B cell (primary cell): Measurements from ENCODE around the gene SLC39A11. TPM values are rescaled to one million over a fixed set of nuclear protein-coding genes. Genes with fewer than 3 reads are reported as not detected.

Experiments used
- ATAC-seq: fragments of 200-7000 bp; cut with Tn5 transposase; one replicate; pipeline ENCODE4 v1.10.0; 2021; ENCODE audit warnings: low read depth, mild to moderate bottlenecking, moderate number of reproducible peaks, moderate library complexity
- CTCF ChIA-PET: fragments of 350-600 bp; sonication (Branson Sonifier 250); formaldehyde crosslinking; loops from one replicate; lab custom pipeline; 2021; ENCODE audit warnings: antibody characterized with exemption, inconsistent platforms; lab: Charles Lee
- POLR2A ChIA-PET: fragments of 350-600 bp; sonication (Branson Sonifier 250); formaldehyde crosslinking; loops from one replicate; lab custom pipeline; 2021; ENCODE audit warnings: antibody characterized with exemption; lab: Charles Lee
- DNase-seq: peaks from one replicate; pipeline ENCODE4 v3.0.0; 2013
- H2AFZ ChIP-seq: 2 replicates; pipeline ENCODE4 v1.6.1; 2012; ENCODE audit warnings: mild to moderate bottlenecking, low read depth, low read length; ENCODE audit not compliant: insufficient read depth, poor library complexity, severe bottlenecking
- H3K27ac ChIP-seq, 2 donors: 1 replicate in 1 of 2; 2 replicates in 1 of 2; pipeline ENCODE4 v1.5.1; 2012 to 2013; ENCODE audit warnings: low read length in 2 of 2, mild to moderate bottlenecking in 2 of 2, moderate library complexity in 1 of 2
- H3K27me3 ChIP-seq, 4 experiments: fragments of 200-600 bp in 1 of 4; sonication (generic) in 1 of 4; replicated peaks in 1 of 4; 1 replicate in 2 of 4; 2 replicates in 2 of 4; pipeline versions ENCODE4 v1.6.1 to v1.7.0; 2013 to 2016; ENCODE audit warnings: low read length in 3 of 4, mild to moderate bottlenecking in 2 of 4, mixed read lengths in 1 of 4, moderate library complexity in 1 of 4; ENCODE audit not compliant: insufficient read depth in 4 of 4, control insufficient read depth in 3 of 4; ENCODE audit errors: control extremely low read depth in 1 of 4
- H3K36me3 ChIP-seq, 2 experiments: replicated peaks in 1 of 2; 1 replicate in 1 of 2; 2 replicates in 1 of 2; pipeline versions ENCODE4 v1.6.1 to v1.7.1; 2013; ENCODE audit warnings: low read length in 1 of 2; ENCODE audit not compliant: insufficient read depth in 2 of 2, control insufficient read depth in 1 of 2; ENCODE audit errors: control extremely low read depth in 1 of 2, extremely low read depth in 1 of 2
- H3K4me1 ChIP-seq, 2 donors: fragments of 200-600 bp in 1 of 2; sonication (generic) in 1 of 2; 1 replicate in 1 of 2; 2 replicates in 1 of 2; pipeline versions ENCODE4 v1.5.1 to v1.6.1; 2013 to 2017; ENCODE audit warnings: low read length in 2 of 2; ENCODE audit not compliant: control insufficient read depth in 2 of 2, insufficient read depth in 2 of 2
- H3K4me2 ChIP-seq: replicated peaks from 2 replicates; pipeline ENCODE3; 2012; ENCODE audit warnings: mild to moderate bottlenecking, low read depth, low read length; ENCODE audit not compliant: poor library complexity, severe bottlenecking
- H3K4me3 ChIP-seq, 5 experiments: fragments of 200-600 bp in 1 of 5; sonication (generic) in 1 of 5; 1 replicate in 3 of 5; 2 replicates in 2 of 5; pipeline versions ENCODE4 v1.5.1 to v1.7.0; 2011 to 2016; ENCODE audit warnings: low read length in 4 of 5, mild to moderate bottlenecking in 4 of 5, low read depth in 2 of 5, control low read depth in 1 of 5, moderate library complexity in 1 of 5; ENCODE audit not compliant: insufficient read depth in 1 of 5; ENCODE audit errors: control extremely low read depth in 1 of 5, extremely low read depth in 1 of 5
- H3K79me2 ChIP-seq: fragments of 200-600 bp; sonication (generic); one replicate; pipeline ENCODE4 v1.6.0; 2016; ENCODE audit warnings: low read length; ENCODE audit not compliant: control insufficient read depth, insufficient read depth
- H3K9ac ChIP-seq: fragments of 200-600 bp; sonication (generic); 2 replicates; pipeline ENCODE4 v1.6.1; 2017; ENCODE audit warnings: mild to moderate bottlenecking, low read length, moderate library complexity
- H3K9me3 ChIP-seq, 3 donors: one replicate each; pipeline versions ENCODE4 v1.6.1 to v1.7.1; 2013; ENCODE audit warnings: low read length in 2 of 3; ENCODE audit not compliant: control insufficient read depth in 2 of 3, insufficient read depth in 1 of 3; ENCODE audit errors: control extremely low read depth in 1 of 3
- H4K20me1 ChIP-seq: 2 replicates; pipeline ENCODE4 v1.6.0; 2012; ENCODE audit warnings: mild to moderate bottlenecking, low read length; ENCODE audit not compliant: insufficient read depth, control insufficient read depth, poor library complexity, severe bottlenecking
- H3K27ac Mint-ChIP-seq: one replicate; pipeline ENCODE4 v1.8.0; 2021; ENCODE audit warnings: mixed read lengths
- H3K27me3 Mint-ChIP-seq: one replicate; pipeline ENCODE4 v1.8.0; 2021; ENCODE audit warnings: mixed read lengths
- H3K4me1 Mint-ChIP-seq: one replicate; pipeline ENCODE4 v1.8.0; 2021; ENCODE audit warnings: mixed read lengths
- H3K4me3 Mint-ChIP-seq: one replicate; pipeline ENCODE4 v1.8.0; 2021; ENCODE audit warnings: mixed read lengths
- H3K9me3 Mint-ChIP-seq: one replicate; pipeline ENCODE4 v1.8.0; 2022; ENCODE audit warnings: mixed read lengths; ENCODE audit not compliant: insufficient read depth
- EZH2 ChIP-seq: IDR thresholded peaks from 2 replicates; pipeline ENCODE4 v1.6.1; 2012; ENCODE audit warnings: borderline replicate concordance, low read depth, mild to moderate bottlenecking, moderate library complexity, low read length; ENCODE audit not compliant: insufficient read depth, poor library complexity, severe bottlenecking
- WGBS: methylation state at CpG from one replicate; pipeline ENCODE4 v1.1.5; 2013; ENCODE audit warnings: missing lambda C conversion rate; ENCODE audit not compliant: insufficient coverage; 5-methylcytosine and 5-hydroxymethylcytosine counted together
- intact Hi-C: fragments of 100-400 bp; cut with micrococcal nuclease; formaldehyde crosslinking; loops from one replicate; pipeline ENCODE4 v1.10.0; 2022
- polyA plus RNA-seq: library from polyadenylated mRNA; depleted of rRNA; stranded (reverse); fragments of >200 nt; gene quantifications from 2 replicates; pipeline ENCODE4 v1.2.3, GENCODE V29; 2012
- total RNA-seq, 2 donors: library from RNA; stranded (reverse); fragments of 120-200 nt in 1 of 2; gene quantifications; 1 replicate in 1 of 2; 2 replicates in 1 of 2; pipeline versions ENCODE4 v1.2.3 to v1.2.4, GENCODE V29; 2013 to 2022
- TF ChIP-seq, protein P1 (sequence below): fragments of 200-600 bp; IDR thresholded peaks from one replicate; pipeline ENCODE4 v1.8.0; 2022; ENCODE audit warnings: antibody characterized with exemption, mild to moderate bottlenecking

The SLC39A11 gene
- total and polyA plus RNA-seq, 2 donors (not counting 1 experiment from before 2014, with no cell fraction given): 6.9 to 39.6 TPM

DNA sequence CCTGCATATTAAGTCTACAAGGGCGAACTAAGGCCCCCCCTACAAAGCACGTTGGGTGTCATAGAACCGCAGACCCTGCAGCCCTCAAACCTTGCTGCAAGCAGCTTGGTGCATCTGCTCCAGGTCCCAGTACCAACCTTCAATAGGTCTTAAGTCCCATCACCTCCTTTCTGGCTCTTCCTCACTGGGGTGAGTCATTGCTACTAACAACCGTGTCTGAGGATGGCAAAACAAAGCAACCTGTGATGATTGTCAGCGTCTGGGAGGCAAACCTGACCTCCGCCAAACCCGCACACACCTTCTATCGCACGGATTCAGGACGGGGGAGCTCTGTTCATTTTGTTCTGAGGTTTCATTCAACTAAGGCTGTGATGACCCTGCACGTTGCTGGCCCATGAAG lies 138.9 kb downstream of the SLC39A11 start:
- Histone ChIP-seq H2AFZ (no peak overlapping the region), H3K9me3 (no peaks in the 10 kb centered on the region), H3K4me2 (no peak overlapping the region), H3K27ac (no peak overlapping the region), H3K27me3 (no peaks in the 10 kb centered on the region), H3K36me3 (no peaks in the 10 kb centered on the region), H3K79me2 (peaks cover 6% of the 10 kb centered on the region), H3K4me1 (no peaks in the 10 kb centered on the region), H3K4me3 (no peak overlapping the region), H4K20me1 (no peaks in the 10 kb centered on the region), H3K9ac (no peak overlapping the region)
- TF ChIP-seq, protein P1, sequence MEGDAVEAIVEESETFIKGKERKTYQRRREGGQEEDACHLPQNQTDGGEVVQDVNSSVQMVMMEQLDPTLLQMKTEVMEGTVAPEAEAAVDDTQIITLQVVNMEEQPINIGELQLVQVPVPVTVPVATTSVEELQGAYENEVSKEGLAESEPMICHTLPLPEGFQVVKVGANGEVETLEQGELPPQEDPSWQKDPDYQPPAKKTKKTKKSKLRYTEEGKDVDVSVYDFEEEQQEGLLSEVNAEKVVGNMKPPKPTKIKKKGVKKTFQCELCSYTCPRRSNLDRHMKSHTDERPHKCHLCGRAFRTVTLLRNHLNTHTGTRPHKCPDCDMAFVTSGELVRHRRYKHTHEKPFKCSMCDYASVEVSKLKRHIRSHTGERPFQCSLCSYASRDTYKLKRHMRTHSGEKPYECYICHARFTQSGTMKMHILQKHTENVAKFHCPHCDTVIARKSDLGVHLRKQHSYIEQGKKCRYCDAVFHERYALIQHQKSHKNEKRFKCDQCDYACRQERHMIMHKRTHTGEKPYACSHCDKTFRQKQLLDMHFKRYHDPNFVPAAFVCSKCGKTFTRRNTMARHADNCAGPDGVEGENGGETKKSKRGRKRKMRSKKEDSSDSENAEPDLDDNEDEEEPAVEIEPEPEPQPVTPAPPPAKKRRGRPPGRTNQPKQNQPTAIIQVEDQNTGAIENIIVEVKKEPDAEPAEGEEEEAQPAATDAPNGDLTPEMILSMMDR: no peak
- no peak for TF ChIP-seq EZH2
- ChIA-PET CTCF (no interaction called here), POLR2A (no interaction called here)
- H3K27ac Mint-ChIP-seq: no peak overlapping the region
- ATAC-seq (no peak), DNase-seq (no peak)
- peaks cover 2% of the 10 kb centered on the region for H3K4me1 Mint-ChIP-seq
- H3K27me3 Mint-ChIP-seq: no peaks in the 10 kb centered on the region
- H3K4me3 Mint-ChIP-seq: no peak overlapping the region
- intact Hi-C loops: no loop called here
- H3K9me3 Mint-ChIP-seq: no peaks in the 10 kb centered on the region
- WGBS: 91% methylated on average over 10 of the region's 11 CpGs

- no peaks in the 10 kb centered on the region for H3K27me3 ChIP-seq
- no peak overlapping the region for H3K27ac Mint-ChIP-seq
- H3K4me3 Mint-ChIP-seq: no peak overlapping the region
- ChIA-PET CTCF (no interaction called here), POLR2A (no interaction called here)
- H3K27me3 Mint-ChIP-seq: no peaks in the 10 kb centered on the region
- H3K4me1 ChIP-seq: no peaks in the 10 kb centered on the region
- WGBS: 92% methylated on average over 7 of the region's 10 CpGs
- no peak overlapping the region for H3K4me3 ChIP-seq
- no peak overlapping the region for H3K27ac ChIP-seq
- H3K4me2 ChIP-seq: no peak overlapping the region
- TF ChIP-seq EZH2: no peak
- TF ChIP-seq, protein P1: no peak
- H3K9me3 Mint-ChIP-seq: no peaks in the 10 kb centered on the region
- intact Hi-C loops: no loop called here
- DNase-seq: no peak
- H2AFZ ChIP-seq: no peak overlapping the region
- no peak for ATAC-seq
- H3K79me2 ChIP-seq: peaks cover 5% of the 10 kb centered on the region
- H3K9ac ChIP-seq: no peak overlapping the region
- H3K4me1 Mint-ChIP-seq: no peaks in the 10 kb centered on the region
- H3K9me3 ChIP-seq: no peaks in the 10 kb centered on the region
- no peaks in the 10 kb centered on the region for H3K36me3 ChIP-seq
- no peaks in the 10 kb centered on the region for H4K20me1 ChIP-seq
These were observed 139.7 kb downstream of the SLC39A11 start for GRCh38 chr17:72952641-72953315.
